BJ (cell line): ENCODE results near the gene NMT2. TPM values are rescaled to one million over a fixed set of nuclear protein-coding genes. Genes with fewer than 3 reads are reported as not detected.

Experiments used
- CTCF ChIA-PET: fragments of 350-600 bp; formaldehyde crosslinking; extraction: SDS; loops from one replicate; lab custom pipeline; 2021; ENCODE audit warnings: antibody characterized with exemption, inconsistent platforms; lab: Yijun Ruan, JAX
- POLR2A ChIA-PET: fragments of 300-600 bp; sonication (Branson Sonifier 250); formaldehyde crosslinking; extraction: SDS; loops from one replicate; lab custom pipeline; 2021; ENCODE audit warnings: antibody characterized with exemption; lab: Charles Lee
- DNase-seq: peaks from one replicate; pipeline ENCODE4 v3.0.0-alpha.2; 2011; ENCODE audit warnings: low read depth
- H3K27me3 ChIP-seq: 2 replicates; pipeline ENCODE4 v1.6.0; 2011; ENCODE audit warnings: low read length; ENCODE audit not compliant: control insufficient read depth, insufficient read depth
- H3K36me3 ChIP-seq: 2 replicates; pipeline ENCODE4 v1.5.1; 2011; ENCODE audit warnings: low read length; ENCODE audit not compliant: control insufficient read depth, insufficient read depth
- H3K4me3 ChIP-seq: 2 replicates; pipeline ENCODE4 v1.5.1; 2011; ENCODE audit warnings: low read depth, mild to moderate bottlenecking, control low read depth, low read length
- CTCF ChIP-seq: IDR thresholded peaks from 2 replicates; pipeline ENCODE4 v1.5.1; 2011; ENCODE audit warnings: low read depth, mild to moderate bottlenecking, control low read depth, inconsistent platforms, low read length, moderate library complexity; ENCODE audit not compliant: insufficient read depth
- polyA plus RNA-seq: library from polyadenylated mRNA; depleted of rRNA; stranded (reverse); fragments of >200 nt; gene quantifications from 2 replicates; pipeline ENCODE4 v1.2.3, GENCODE V29; 2011

Gene NMT2
- polyA plus RNA-seq, 1 experiment: 12.7 TPM

- H3K36me3 ChIP-seq: no peaks in the 10 kb centered on the region
- no peaks in the 10 kb centered on the region for H3K27me3 ChIP-seq
- no peak for DNase-seq
- no peak for TF ChIP-seq CTCF
- POLR2A ChIA-PET: no interaction called here
- no peak overlapping the region for H3K4me3 ChIP-seq
- CTCF ChIA-PET: interaction anchor here (0.5 to 0.7 kb wide), 3 partner anchors 8 to 604 kb away, joined by 3 to 4 read pairs (median 3); no protein-coding TSS in a partner anchor
These were observed 33.3 kb upstream of the NMT2 start for GRCh38 chr10:15201589-15202300.

DNA sequence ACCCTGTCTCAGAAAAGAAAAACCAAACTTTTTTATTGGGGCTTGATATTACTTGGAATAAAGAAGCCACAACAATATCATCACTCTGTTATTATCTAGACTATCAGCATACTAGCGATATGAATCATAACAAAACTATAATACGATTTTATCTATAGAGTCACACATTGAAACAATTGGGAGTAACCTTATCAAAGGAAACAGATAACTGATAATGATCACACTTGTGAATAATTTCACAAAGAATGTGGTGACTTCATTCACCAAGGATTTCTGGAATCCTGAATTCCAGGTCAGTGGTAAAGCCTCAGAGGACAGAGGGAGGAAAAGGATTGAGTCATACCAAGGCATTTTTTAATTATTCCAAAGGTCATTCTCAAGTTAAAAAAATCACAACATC, 32.1 kb upstream of the NMT2 start:
- Histone ChIP-seq H3K36me3 (no peaks in the 10 kb centered on the region), H3K27me3 (no peaks in the 10 kb centered on the region), H3K4me3 (no peak overlapping the region)
- DNase-seq: peak; percentile 76
- POLR2A ChIA-PET: interaction anchor here (0.6 kb wide), 1 partner anchor 59 kb away, joined by 3 read pairs; no protein-coding TSS in a partner anchor
- TF ChIP-seq CTCF: no peak
- CTCF ChIA-PET: interaction anchor here (0.6 to 0.7 kb wide), 2 partner anchors 9 to 437 kb away, joined by 3 to 4 read pairs; no protein-coding TSS in a partner anchor

DNA sequence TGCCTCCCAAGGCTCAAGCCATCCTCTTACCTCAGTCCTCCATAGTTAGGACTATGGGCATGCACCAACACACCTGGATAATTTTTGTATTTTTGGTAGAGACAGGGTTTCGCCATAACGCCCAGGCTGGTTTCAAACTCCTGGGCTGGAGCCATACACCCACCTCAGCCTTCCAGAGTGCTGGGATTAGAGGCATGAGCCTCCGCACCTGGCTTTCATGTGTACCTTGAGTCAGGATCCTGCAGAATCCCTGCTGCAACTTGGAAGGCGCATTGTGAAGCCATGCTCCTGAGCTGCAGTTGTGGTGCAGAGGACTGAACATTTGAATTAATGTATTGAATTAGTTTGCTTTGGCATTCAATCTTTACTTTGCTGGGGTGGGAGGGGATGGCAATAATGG, 29.4 kb upstream of the NMT2 start:
- no peaks in the 10 kb centered on the region for H3K27me3 ChIP-seq
- ChIA-PET CTCF (interaction anchor here (1.9 kb wide), 1 partner anchor 12 kb away, joined by 5 read pairs; no protein-coding TSS in a partner anchor), POLR2A (no interaction called here)
- no peaks in the 10 kb centered on the region for H3K36me3 ChIP-seq
- no peak for TF ChIP-seq CTCF
- DNase-seq: no peak
- no peak overlapping the region for H3K4me3 ChIP-seq

DNA sequence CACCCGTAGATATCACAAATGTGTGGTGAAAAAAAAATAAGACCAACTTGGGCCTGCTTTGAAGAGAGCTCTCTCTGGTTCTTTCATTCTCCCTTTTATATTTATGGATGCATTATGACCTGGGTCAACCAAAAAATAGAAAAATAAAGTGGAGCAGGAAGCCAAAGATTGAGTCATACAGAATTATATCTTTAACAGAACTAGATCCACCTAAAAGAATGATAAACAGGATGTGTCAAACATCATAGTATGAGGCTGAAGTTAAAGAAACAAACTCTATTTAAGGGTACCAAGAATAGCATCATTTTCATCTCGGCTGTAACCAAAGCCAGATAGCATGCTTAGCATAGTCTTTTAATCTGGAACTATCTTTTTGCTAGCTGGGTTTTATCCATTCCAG, 28.8 kb upstream of the NMT2 start:
- ChIA-PET CTCF (no interaction called here), POLR2A (interaction anchor here (0.6 kb wide), 1 partner anchor 14 kb away, joined by 3 read pairs; no protein-coding TSS in a partner anchor)
- DNase-seq: peak; percentile 41
- TF ChIP-seq CTCF: no peak
- Histone ChIP-seq H3K27me3 (no peaks in the 10 kb centered on the region), H3K36me3 (no peaks in the 10 kb centered on the region), H3K4me3 (no peak overlapping the region)

- no peak overlapping the region for H3K4me3 ChIP-seq
- POLR2A ChIA-PET: no interaction called here
- no peaks in the 10 kb centered on the region for H3K27me3 ChIP-seq
- no peak for DNase-seq
- CTCF ChIA-PET: no interaction called here
- TF ChIP-seq CTCF: no peak
- no peaks in the 10 kb centered on the region for H3K36me3 ChIP-seq
These were observed 27.7 kb upstream of the NMT2 start for GRCh38 chr10:15196021-15196834.
